Suppressor macrophage (primary cell): Measurements from ENCODE around the gene NRXN3.
"Not testable (repeated sequence)": the region's sequence is repeated elsewhere in the genome, so short reads cannot be mapped to it uniquely, and the experiment has no call there.

Experiments used
- DNase-seq, 4 experiments: peaks; one replicate each; pipeline ENCODE4 v3.0.0-alpha.2; 2020 to 2022

The NRXN3 gene

GRCh38 chr14:78414172-78414571, 244.0 kb downstream of the NRXN3 start:
- no peak for DNase-seq

- no peak for DNase-seq
These were observed 247.4 kb downstream of the NRXN3 start for GRCh38 chr14:78417532-78417931.

DNA sequence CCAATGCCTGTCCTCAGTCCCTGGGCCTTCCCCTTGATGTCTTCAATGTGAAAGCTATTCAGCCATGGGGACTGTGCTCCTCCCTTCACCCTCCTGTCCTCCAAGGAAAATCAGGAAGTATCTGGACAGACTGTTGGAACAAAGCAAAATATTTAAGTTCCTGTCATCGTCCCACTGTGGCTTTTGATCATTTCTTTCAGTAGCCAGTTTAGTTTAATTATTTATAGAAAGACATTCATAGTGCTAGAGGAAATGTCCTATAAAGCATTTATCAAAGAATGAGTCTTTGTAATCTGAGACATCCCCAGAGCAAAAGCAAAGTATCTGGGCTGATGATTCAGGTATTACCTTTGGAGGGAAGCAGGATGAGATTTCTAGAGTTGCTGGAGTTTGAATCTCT, 254.1 kb downstream of the NRXN3 start:
- no peak for DNase-seq

DNA sequence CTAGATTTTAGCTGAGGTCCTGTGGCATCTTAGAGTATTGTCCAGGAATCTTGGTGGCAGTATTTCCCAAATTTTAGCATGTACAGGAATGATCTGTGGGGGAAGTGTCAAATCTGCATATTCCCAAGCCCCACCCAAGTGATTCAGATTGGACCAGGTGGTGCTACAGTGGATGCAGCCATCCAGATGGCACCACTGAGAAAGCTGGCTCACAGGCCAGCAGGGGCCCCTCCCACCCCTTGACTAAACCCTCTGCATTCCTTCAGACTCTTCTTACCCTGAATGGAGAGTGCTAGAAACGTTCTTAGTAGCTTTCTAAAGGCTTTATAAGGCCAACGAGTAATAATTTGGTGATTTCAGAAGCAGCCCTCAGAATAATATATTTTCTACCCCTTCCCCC, 255.2 kb downstream of the NRXN3 start:
- no peak for DNase-seq

DNA sequence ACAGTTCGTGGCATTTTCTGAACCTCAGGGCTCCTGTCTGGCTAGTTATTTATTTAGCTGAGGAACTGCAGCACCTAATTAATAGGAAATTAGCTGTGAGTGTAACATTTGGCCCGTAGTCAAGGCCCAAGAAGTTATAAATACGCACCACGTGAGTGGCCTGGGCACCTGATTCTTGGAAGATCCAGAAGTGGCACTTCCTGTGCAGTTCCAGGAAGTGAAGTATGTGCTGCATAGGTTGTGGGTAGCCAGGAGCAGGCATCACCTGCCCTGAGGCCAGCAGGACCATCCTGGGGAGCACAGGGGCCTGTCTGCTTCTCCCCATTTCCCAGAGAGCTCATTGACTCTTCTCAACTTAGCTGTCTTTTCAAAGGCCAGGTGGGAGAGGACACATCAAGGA, 255.6 kb downstream of the NRXN3 start:
- no peak for DNase-seq

GRCh38 chr14:78432046-78432445, 261.9 kb downstream of the NRXN3 start:
- no peak for DNase-seq

DNA sequence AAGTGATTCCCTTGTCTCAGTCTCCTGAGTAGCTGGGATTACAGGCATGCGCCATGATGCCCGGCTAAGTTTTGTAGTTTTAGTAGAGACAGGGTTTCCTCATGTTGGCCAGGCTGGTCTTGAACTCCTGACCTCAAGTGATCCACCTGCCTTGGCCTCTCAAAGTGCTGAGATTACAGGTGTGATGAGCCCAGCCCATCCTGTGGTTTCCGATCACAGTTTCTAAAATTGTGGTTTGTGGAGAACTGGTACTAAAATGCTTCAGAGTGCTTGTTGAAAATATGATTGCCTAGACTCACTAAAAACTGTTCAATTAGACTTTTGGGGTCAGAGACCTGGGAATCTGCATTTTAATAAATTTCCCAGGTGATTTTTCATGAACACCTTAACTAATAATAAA, 267.3 kb downstream of the NRXN3 start:
- DNase-seq = not testable (repeated sequence)

DNA sequence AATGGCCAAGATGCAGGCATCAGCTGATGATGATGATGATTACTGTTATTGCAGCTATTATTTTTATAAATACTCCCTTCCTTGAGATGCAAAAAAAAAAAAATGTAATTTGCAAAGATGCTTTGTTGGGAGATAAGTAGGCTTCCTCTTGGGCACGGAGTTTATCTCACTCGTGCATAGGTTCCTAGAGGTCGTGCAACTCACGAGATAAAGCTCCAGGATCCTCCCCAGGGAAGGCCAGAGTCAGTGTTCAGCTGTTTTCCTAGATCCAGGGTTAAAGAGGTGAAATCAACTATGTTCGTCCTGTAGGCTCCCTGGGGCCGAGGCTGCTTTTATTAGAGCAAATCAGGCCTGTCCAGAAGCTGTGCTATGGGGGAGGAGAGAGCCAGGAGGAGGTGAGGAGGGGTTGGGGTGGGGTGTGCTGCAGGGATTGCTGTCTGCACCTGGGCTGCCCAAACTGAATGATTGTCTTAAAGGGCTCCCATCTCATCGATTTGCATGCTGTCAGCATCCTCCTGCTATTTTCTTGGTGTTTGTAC, 270.3 kb downstream of the NRXN3 start:
- DNase-seq = no peak

GRCh38 chr14:78443834-78444233, 273.7 kb downstream of the NRXN3 start:
- DNase-seq = no peak

DNA sequence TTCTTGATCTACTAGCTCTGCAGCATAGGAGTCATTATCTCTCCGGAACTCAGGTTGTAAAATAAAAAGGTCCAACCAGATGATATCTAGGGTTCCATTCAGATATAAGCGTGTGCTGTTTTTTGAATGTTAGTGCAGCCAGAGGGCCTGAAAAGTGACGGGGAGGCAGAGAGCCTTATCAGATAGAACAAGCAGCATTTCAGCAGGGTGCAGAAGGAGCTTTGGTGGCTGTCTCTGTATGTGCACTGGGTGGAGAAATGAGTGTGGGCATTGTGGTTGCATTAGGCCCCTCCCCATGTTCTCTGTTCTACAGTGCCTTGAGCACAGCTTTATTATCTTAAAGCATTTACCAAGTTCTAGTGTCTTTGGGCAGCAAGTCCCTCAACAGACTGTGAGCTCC, 275.1 kb downstream of the NRXN3 start:
- no peak for DNase-seq

GRCh38 chr14:78446807-78447206, 276.6 kb downstream of the NRXN3 start:
- no peak for DNase-seq

DNA sequence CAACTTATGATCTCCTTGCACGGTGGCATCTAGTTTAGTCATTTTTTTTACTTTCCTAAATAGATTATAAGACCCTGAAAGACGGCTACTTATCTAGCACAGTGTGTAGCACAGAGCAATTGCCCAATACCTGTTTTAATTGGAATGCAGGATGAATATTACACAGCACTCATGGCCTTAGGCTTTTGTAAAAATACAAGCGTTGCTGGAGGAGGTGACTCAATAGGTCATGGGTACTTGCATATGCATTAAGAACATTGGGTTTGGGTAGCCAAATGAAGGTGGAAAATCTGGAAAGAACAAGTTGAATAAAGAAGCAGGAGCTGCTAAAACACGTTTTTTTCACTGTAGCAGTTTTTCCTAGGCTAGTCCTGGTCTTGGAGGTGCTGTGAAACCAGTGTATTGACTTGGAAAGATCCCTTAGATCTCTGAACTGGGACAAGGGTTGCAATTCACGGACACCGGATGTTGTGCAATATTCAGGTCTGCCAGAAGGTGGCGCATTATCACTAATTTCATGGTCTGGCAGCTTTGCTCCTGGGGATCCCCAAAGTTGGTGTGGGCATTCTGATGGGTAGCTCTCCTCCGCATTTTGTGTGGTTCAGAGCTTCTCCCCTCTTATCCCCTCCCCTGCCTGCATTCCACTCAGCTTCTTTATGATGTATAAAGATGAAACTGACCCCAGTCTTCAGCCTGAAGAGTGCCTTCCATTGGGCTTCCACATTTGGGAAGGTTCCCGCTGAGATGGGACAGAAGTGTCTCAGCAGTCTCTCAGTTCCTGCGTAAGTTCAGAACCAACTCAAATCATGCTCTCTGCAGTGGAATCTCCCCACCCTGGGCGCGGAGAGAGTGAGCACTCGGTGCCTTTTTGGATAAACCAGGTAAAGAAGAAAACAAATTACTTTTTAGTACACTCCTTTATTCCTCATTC, 278.3 kb downstream of the NRXN3 start:
- DNase-seq = peak; percentile 67 to 83 (median 70)

DNA sequence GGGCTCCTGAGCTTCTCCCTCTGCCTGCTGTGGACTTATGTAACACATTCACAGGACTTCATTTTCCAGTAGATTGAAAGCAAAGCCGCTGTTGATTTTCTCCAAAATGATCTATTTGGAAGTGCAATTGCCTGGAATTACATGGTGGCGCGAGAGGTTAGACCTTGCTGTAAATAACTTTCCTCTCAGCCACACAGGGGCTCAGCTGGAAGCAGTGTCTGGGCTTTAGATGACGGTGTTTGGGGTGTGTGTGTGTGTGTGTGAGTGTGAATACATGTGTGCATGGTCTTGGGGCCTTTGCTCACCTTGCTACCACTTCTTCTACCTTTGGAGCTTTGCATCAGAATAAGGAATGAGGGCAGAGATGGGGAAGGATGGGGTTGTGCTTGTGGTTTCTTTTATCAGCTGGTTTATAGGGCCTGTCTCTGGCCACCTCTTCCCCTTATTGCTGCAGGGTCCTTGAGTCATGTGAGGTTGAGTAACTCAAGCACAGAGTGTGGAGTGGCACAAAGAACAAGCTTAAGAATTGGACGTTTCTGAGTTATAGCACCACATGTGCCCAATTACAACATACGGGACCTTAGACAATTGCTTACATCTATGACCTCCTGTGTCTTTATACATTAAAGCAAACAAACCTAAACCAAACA, 280.6 kb downstream of the NRXN3 start:
- DNase-seq = peak; percentile 56 to 81 (median 66)

- DNase-seq = peak; percentile 30 to 59 (median 42)
These were observed 281.1 kb downstream of the NRXN3 start for GRCh38 chr14:78451319-78451695.

GRCh38 chr14:78455896-78456435, 285.8 kb downstream of the NRXN3 start:
- DNase-seq = peak in 1 of 4 experiments; percentile 4

DNA sequence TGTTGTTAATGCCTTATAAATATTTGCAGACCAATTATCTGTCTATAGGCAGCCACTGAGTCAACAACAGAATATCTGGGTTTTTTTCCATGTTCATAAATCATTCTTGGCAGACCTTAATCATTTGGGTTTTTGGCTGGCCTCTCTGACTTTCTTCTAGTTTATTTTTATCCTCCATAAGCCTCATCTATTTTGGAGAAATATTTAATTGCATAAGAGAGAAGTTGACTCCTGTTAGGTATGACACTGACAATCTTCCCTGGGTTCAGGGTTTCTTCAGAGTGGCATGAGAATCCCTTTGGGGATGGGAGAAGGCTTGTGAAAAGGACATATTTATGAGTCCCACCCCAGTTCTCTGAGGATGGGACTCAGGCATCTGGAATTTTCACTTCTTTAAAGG, 299.8 kb downstream of the NRXN3 start:
- no peak for DNase-seq

GRCh38 chr14:78479127-78479780, 309.1 kb downstream of the NRXN3 start:
- DNase-seq = no peak

DNA sequence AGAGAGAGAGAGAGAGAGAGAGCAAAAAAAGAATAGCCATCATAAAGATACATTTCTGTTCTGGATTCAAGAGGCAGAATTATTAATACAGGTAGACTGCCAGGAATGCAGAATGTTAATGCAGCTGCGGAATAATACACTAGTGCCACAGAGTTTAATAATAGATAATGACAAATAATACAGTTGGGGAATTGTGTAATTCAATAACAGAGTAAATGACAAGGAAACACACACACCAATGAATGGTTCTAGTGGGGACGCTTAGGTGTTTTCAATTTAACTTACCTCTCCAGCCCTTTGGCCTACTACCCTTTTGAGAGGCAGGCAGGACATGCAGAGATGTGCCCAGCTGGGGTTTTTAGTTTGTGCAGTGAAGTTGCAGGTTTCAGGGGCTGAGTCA, 313.9 kb downstream of the NRXN3 start:
- DNase-seq = no peak

GRCh38 chr14:78486081-78486480, 315.9 kb downstream of the NRXN3 start:
- no peak for DNase-seq

DNA sequence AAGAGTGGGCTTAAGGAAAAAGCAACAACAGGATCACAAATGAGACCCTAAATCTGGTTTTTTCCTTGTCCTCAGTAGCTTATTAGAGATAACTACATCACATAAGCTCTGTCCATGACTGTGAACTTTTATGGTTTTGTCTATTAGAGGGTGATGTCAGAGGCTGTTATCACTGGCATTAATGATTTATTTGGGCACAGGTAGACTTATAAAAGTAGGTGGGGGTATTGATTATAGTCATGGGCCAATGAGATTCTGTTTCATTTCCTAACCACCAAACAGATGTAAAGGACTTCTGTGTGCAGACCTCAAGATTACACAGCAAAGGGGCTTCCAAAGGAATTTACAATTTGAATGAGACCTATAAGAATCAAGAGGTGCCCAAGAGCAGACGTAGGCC, 316.4 kb downstream of the NRXN3 start:
- DNase-seq = no peak

GRCh38 chr14:78487573-78487972, 317.4 kb downstream of the NRXN3 start:
- not testable (repeated sequence) for DNase-seq

DNA sequence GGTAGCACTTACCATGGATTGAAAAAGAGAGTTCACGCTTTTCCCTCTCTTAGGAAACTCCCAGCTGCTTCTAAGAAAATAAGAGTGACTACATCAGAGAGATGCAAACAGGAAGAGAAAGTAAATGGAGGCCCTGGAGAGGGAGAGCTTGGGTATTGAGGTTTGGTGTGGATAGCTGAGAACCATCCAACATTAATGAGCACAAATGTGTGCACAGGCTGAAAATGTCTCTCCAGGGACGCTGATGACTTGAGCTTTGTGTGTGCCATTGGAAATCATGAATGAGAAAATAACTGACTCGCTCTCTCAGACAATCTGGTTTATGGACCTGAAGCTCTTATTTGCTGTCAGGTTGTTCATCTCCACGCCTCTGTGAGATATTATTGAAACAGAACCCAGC, 318.8 kb downstream of the NRXN3 start:
- no peak for DNase-seq

DNA sequence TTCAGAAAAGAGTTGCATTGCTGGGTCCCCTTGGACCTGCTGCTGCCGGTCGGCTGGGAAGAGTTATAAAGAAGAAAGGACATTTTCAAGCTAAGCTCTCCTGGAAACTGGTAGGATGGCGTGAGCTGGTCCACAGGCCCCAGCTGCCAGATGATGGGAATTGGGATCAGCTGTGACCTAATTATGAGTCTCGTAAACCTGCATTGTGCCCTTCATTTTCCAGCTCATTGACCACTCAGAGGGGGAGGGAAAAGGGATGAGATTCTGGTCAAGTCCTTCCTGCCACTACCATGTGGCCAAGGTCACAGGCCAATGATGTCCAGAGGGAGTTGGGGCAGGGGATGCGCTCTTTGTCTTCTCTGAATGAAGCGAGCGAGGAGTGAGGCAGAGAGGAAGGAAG, 320.9 kb downstream of the NRXN3 start:
- DNase-seq = no peak
